Activated CD8-positive, alpha-beta memory T cell treated with anti-CD3 and anti-CD28 coated beads for 36 hours (primary cell): ENCODE results near the gene YTHDC1. TPM values are rescaled to one million over a fixed set of nuclear protein-coding genes. Genes with fewer than 3 reads are reported as not detected.
"Not testable (repeated sequence)": the region's sequence is repeated elsewhere in the genome, so short reads cannot be mapped to it uniquely, and the experiment has no call there.

Experiments
- CTCF ChIA-PET: fragments of 350-600 bp; sonication (Branson Sonifier 250); formaldehyde crosslinking; loops from one replicate; lab custom pipeline; 2021; ENCODE audit warnings: antibody characterized with exemption; lab: Charles Lee
- POLR2A ChIA-PET: fragments of 350-600 bp; sonication (Branson Sonifier 250); formaldehyde crosslinking; loops from one replicate; lab custom pipeline; 2021; ENCODE audit warnings: antibody characterized with exemption; lab: Charles Lee
- total RNA-seq, 2 experiments: library from RNA; stranded (reverse); gene quantifications; one replicate each; pipeline ENCODE4 v1.2.3, GENCODE V29; 2021

Gene YTHDC1
- total RNA-seq, 2 experiments from 2014 or later: 66.0 to 70.7 TPM

DNA sequence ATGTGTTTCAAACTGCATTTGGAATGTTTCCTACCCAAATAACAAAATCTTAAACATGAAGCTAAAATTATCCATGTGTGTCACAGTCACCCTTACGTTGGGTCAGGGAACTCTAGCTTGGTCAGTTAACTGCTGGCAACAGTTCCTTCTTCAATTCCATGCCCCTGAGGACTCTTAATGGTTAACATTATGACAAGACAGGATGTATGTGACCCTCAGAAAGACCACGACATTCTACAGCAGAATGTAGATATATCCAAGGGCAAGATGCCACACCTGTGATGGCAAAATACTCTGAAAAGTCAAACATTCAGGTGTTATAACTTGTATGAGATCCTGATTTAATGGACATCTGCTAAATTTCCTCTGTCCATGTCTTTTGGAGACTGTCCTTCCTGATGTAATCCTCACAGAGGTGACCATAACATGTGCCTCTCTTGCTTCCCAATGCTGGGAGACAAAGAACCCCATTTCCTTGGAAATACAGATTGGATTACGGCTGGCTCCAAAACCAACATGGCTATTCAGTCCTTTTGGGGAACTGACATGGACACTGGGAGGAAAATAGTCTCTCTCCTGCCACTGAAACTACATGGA is 39.1 kb downstream of the YTHDC1 start:
- ChIA-PET POLR2A (no interaction called here), CTCF (no interaction called here)

DNA sequence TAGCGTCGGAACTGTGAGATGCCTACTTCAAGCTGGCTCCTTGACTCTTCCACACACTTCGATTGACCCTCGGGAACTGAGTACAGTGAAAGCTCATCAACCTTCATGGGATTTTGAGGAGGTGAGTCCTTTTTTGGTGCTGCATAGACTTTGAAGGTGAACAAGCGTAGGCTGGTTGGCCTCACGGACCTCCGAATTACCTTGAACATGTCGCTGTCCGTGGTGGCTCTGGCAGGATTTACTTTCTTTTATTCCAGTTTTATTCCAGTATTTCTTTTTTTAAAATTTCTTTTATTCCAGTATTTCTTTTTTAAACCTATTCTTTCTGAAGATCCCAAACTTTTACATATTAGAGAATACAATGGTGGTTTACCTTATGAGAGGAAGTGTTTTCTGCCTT is 45.2 kb downstream of the YTHDC1 start:
- ChIA-PET POLR2A (no interaction called here), CTCF (no interaction called here)

DNA sequence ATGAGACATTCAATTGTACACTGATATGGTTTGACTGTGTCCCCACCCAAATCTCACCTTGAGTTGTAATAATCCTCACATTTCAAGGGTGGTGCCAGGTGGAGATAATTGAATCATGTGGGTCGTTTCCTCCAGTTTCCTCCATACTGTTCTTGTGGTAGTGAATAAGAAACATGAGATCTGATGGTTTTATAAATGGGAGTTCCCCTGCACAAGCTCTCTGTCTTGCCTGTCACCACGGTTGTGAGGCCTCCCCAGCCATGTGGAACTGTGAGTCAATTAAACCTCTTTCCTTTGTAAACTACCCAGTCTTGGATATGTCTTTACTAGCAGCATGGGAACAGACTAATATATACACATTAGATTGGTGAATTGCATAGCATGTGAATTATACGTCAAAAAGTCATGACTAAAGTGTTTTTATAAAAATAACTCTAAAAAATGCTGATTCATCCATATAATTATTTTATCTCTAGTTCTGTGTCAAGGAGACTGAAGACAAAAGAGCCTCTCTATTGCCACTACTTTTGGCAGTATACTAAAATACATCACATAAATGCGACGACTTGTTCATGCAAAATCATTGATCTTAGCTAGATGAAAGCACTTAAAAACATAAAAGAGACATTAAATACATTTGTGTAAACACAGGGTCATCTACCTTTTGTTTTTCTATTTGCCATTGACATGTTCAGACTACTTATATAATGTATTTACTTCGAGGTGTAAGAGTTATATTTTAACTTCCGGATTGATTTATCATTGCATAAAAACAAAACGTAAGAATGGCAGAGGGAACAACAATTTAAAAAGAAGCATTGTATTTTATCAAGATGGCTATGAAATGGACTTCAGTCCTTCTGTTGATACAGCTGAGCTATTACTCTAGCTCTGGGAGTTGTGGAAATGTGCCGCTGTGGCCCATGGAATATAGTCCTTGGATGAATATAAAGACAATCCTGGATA is 50.1 kb downstream of the YTHDC1 start:
- CTCF ChIA-PET: no interaction called here
- POLR2A ChIA-PET: no interaction called here

DNA sequence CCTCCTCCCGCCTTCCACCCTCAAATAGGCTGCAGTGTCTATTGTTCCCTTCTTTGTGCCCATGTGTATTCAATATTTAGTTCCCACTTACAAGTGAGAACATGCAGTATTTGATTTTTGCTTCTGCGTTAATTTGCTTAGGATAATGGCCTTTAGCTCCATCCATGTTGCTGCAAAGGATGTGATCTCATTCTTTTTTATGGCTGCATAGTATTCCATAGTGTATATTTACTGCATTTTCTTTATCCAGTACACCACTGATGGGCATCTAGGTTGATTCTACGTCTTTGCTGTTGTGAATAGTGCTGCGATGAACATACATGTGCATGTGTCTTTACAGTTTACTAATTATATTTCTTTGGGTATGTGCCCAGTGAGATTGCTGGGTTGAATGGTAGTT is 52.8 kb downstream of the YTHDC1 start:
- ChIA-PET CTCF (no interaction called here), POLR2A (no interaction called here)

DNA sequence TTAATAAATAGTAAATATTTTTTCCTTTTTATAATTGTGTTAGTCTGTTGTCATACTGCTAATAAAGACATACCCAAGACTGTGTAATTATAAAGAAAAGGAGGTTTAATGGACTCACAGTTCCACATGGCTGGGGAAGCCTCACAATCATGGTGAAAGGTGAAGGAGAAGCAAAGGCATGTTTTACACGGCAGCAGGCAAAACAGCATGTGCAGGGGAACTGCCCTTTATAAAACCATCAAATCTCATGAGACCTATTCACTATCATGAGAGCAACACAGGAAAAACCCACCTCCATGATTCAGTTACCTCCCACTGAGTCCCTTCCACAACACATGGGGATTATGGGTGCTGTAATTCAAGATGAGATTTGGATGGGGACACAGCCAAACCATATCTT is 58.6 kb downstream of the YTHDC1 start:
- POLR2A ChIA-PET: no interaction called here

DNA sequence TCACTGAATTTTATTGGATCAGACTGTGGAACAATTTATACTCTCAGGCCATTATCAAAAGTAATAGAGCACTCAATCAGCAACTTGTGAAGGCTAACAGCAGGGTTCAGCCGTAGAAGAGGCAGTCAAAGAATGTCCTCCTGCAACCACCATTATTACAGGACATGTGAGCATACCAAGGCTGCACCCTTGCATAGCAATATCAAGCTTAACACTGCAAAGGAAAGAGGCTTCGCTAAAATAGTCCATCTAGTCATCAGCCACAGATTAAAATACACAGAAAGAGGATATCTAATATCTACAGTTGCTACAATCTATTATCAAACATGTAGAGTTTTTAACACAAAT is 61.5 kb downstream of the YTHDC1 start:
- ChIA-PET POLR2A (no interaction called here), CTCF (no interaction called here)

More for the DNA sequence above, 58.6 kb downstream of the YTHDC1 start:
- CTCF ChIA-PET: no interaction called here

DNA sequence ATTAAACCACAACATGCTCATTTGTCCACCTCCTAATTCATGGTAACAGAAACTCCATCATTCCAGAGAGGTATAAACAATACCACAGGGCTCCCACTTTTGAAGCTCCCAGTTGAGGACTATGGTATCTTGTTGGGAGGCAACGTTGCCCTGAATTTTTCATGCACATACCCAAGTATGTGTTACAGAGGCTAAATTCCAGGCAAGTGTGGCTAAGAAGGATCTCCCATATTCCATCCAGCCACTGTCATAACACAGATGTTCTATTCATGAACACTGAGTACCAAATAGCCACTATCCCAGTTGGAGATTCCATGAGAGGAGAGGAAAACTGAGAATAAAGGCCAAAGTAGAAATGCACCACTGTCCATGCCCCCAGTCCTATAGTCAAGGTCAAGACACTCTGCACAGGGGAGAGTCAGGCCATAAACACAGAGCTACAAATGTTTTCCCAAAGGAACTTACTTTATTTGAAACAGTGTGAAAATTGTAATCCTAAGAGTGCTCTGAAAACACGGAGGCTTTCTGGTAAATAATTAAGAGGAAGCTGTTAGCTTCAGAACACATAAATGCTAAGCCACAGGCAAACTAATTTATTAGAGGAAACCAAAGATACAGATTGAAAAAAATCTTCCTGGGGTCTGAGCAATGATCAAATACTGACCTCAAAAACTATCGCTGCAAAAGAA is 62.0 kb downstream of the YTHDC1 start:
- CTCF ChIA-PET: no interaction called here
- POLR2A ChIA-PET: no interaction called here

DNA sequence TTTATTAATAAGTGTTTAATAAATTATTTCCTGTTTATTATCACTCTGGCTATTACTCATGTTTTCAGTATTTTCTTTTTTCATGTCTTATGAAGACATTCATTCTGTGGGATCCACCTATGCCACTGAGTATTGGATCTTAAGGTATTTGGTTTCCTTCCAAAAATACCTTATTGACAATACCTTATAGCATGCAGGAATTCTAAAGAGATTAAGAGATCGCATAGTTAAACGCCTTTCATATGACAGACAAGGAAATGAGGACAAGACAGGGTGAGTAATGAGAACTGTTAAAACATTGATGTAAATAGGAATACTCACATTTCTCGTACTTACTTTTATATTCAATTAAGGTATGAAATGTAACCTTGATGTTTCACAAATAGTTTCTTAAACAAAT is 66.2 kb downstream of the YTHDC1 start:
- ChIA-PET CTCF (no interaction called here), POLR2A (no interaction called here)

DNA sequence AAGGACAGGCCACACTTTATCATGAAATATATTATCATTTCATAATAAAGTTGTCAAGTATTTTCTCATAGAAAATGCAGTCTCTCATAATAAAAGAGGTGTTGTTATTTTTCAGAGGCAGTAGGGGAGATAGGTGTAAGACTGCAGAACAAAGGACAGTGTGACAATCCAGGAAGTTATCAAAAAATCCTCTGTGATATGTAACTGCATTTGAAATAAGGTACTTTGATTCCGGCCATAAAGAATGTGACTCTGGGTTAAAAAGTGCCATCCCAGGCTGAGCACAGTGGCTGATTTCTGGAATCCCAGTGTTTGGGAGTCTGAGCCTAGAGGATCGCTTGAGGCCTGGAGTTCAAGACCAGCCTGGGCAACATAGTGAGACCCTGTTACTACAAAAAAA is 66.8 kb downstream of the YTHDC1 start:
- CTCF ChIA-PET: no interaction called here
- POLR2A ChIA-PET: no interaction called here

DNA sequence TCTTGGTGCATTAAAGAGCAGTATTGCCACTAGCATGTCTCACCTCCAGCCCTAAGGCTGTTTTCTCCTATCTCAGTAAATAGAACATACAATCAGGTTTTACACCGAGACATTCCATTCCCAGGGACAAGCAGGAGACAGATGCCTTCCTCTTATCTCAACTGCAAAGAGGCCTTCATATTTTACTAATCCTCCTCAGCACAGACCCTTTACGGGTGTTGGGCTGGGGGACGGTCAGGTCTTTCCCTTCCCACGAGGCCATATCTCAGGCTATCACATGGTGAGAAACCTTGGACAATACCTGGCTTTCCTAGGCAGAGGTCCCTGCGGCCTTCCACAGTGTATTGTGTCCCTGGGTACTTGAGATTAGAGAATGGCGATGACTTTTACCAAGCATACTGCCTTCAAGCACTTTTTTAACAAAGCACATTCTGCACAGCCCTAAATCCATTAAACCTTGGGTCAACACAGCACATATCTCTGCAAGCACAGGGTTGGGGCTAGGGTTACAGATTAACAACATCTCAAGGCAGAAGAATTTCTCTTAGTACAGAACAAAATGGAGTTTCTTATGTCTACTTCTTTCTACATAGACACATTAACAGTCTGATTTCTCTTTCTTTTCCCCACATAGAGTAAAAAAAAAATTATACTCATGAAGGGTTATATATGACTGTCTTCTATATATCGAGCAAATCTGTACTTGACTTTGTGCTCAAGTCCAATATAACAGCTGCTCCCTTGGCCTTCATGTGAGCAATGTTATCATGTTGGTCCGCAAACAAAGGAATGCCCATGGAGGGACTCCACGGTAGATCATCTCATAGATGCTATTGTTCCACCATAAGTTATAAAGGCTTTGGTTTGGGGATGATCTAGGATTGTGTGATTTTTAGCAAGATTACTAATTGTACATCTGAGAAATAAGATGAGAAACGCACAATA is 67.8 kb downstream of the YTHDC1 start:
- CTCF ChIA-PET, POLR2A ChIA-PET: not testable (repeated sequence)

DNA sequence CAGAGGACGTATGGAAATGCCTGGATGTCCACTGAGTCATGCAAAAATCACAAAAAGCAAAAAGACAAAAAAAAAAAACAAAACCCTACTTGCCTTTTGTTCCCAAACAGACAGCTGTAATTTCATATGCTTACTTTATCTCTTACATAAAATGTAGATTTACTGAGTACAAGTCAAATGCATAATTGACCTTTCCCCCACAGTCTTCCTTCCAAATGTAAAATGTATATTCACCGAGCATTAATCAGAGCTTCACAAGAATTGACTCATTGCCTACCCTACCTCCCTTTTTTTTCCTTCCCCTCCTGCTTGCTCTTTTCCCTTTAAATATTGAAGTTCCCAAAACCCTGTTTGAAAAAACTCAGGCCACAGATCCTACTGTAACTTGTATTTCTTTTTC is 71.9 kb downstream of the YTHDC1 start:
- CTCF ChIA-PET: no interaction called here

DNA sequence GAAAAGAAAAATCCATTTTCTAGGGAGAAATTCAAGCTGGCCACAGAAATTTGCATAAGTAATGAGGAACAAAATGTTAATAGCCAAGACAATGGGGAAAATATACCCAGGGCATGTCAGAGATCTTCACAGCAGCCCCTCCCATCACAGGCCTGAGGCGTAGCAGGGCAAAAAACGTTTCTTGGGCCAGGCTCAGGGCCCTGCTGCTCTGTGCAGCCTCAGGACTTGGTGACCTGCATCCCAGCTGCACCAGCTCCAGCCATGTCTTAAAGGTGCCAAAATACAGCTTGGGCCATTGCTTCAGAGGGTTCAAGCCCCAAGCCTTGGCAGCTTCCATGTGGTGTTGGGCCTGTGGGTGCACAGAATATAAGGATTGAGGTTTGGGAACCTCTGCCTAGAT is 72.3 kb downstream of the YTHDC1 start:
- POLR2A ChIA-PET: no interaction called here
- CTCF ChIA-PET: no interaction called here

More for the DNA sequence above, 71.9 kb downstream of the YTHDC1 start:
- POLR2A ChIA-PET: no interaction called here

DNA sequence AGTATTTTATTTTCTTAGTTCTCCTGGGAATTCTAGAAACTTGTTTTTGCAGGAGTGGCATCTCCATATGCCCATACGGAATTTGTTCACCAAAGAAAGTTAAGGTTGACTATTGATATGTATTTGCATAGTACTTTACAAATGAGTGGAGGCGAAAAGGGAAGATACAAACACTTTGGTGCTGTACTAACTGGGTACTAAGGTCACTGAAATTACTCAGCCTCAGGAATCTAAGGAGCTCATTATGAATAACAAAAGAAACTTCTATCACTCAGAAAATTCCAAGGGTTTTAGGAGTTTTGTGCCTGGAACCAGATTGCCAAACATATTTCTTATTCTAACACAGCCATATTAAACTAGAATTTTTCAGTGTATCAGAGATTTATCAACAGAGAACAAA is 77.0 kb downstream of the YTHDC1 start:
- POLR2A ChIA-PET: no interaction called here

DNA sequence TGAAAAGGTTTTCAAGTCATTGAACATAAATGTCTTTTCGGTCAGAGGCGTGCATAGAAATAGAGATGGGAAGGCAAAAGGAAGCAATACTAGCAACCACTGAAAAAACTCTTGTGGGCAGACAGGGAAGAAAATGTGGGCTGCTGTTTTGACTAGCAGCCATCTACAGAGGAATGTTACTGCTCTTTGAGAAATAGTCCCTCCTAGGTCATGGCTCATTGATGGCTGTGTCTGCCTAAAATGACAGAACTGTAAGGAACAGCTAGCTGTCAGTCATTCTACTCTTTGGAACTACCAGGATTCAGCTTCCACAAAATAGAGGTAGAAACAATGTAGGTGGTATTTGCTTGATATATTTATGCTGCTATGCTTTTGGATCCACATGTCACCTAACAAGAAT is 77.5 kb downstream of the YTHDC1 start:
- CTCF ChIA-PET: interaction anchor here (1.1 to 2.0 kb wide), 4 partner anchors 18 to 195 kb away, joined by 3 to 7 read pairs (median 6); no protein-coding TSS in a partner anchor
- POLR2A ChIA-PET: no interaction called here

More for the DNA sequence above, 77.0 kb downstream of the YTHDC1 start:
- CTCF ChIA-PET: interaction anchor here (2.0 kb wide), 1 partner anchor 103 kb away, joined by 7 read pairs; no protein-coding TSS in a partner anchor

DNA sequence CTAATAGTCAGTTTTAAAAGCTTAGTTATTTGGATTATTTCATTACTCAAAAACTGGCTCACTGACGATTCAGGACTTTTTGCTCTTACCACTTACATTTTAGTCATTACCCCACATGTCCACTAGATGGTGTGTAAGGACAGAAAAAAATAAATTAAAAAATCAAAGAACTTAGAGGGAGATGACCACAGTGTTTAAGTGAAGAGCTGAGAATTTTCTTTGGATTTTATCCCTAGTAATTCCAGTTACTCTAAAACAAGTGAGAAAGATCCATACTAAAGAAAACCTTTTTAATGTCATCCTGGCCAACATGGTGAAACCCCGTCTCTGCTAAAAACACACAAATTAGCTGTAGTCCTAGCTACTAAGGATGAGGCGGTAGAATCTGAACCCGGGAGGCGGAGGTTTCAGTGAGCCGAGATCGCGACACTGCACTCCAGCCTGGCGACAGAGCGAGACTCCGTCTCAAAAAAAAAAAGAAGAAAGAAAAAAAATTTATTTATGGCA is 78.0 kb downstream of the YTHDC1 start:
- ChIA-PET POLR2A (no interaction called here), CTCF (interaction anchor here (1.1 to 1.2 kb wide), 3 partner anchors 17 to 195 kb away, joined by 3 to 6 read pairs (median 5); no protein-coding TSS in a partner anchor)

DNA sequence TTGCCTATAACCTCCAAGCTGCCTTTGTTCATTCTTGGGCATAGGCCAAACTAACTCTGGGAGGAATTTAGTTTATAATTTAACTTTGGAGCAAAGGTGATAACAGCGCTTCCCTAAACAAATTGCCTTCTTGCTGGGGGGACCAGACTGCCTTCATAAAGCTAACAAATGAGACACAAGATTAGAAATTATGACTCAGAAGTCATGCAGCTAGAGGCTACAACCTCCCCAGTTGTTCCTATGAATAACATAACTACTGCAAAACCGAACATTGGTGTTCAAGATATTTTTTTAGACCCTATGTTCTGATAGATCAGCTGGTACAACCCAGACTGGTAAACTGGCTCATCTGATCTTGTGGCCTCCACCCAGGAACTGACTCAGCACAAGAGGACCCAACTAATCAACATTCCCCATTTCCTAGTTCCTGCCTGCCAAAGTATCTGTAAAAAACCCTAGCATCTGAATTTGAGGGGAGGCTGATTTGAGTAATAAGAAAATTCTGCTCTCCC is 82.4 kb downstream of the YTHDC1 start:
- CTCF ChIA-PET: no interaction called here
- POLR2A ChIA-PET: no interaction called here

DNA sequence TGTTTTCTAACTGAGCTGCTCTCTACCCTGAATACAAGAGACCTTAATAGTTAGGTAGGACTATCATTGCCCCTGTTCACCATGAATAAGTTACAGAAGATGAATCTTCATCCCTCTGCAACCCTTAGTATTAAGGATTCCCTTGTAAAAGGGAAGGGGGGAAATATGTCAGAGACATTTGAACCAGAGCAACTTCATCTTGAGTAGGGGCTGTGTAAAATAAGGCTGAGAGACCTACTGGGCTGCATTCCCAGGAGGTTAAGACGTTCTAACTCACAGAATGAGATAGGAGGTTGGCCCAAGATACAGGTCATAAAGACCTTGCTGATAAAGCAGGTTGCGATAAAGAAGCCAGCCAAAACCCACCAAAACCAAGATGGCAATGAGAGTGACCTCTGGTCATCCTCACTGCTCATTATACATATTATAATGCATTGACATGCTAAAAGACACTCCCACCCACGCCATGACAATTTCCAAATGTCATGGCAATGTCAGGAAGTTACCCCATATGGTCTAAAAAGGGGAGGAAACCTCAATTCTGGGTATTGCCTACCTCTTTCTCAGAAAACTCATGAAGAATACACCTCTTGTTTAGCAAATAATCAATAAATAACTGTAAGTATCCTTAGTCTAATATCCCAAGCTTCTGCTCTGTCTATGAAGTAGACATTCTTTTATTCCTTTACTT is 84.9 kb downstream of the YTHDC1 start:
- ChIA-PET CTCF (no interaction called here), POLR2A (no interaction called here)
